Brain microvascular endothelial cell (primary cell): Measurements from ENCODE around the gene NMRAL1.

Experiments used
- DNase-seq: peaks from one replicate; pipeline ENCODE4 v3.0.0-alpha.2; 2020
- H3K27ac ChIP-seq: fragments of 250-450 bp; sonication (Bioruptor Pico); 2 replicates; pipeline ENCODE4 v1.5.1; 2020; ENCODE audit warnings: mild to moderate bottlenecking, moderate library complexity
- H3K27me3 ChIP-seq: fragments of 250-450 bp; sonication (Bioruptor Pico); replicated peaks from 2 replicates; pipeline ENCODE4 v1.5.1; 2020; ENCODE audit warnings: mild to moderate bottlenecking
- H3K36me3 ChIP-seq: fragments of 250-450 bp; sonication (Bioruptor Pico); replicated peaks from 2 replicates; pipeline ENCODE4 v1.5.1; 2020; ENCODE audit warnings: mild to moderate bottlenecking
- H3K4me3 ChIP-seq: 2 replicates; pipeline ENCODE4 v1.5.1; 2011; ENCODE audit warnings: low read depth, mild to moderate bottlenecking, control low read depth, low read length, moderate library complexity
- CTCF ChIP-seq: IDR thresholded peaks from 2 replicates; pipeline ENCODE4 v1.5.1; 2011; ENCODE audit warnings: low read depth, mild to moderate bottlenecking, moderate library complexity, low read length, control low read depth, inconsistent platforms; ENCODE audit errors: missing control alignments
- in situ Hi-C: cut with HindIII; loops from 2 replicates; pipeline ENCODE4 v1.10.0; 2017; ENCODE audit warnings: low sequenced_read_pairs, low pct_ligation_motif_present

The NMRAL1 gene

DNA sequence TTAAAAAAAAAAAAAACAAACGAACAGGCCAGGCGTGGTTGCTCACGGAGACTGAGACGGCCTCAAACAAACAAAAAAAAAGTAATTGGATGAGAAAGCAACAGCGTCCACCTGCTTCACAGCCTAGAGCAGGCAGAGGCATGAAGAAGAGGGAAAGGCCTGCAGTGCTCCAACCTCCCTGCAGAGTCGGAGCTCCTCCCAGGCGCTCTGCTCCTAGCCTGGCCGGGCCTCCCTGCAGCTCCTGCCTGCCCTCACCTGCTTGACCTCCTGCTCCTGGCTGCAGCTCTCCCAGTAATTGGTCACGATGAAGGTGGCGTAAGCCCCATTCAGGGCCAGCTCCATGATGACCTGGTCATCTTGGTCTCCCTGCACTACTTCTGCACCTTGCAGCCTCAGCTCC is 5.5 kb downstream of the NMRAL1 start:
- Histone ChIP-seq H3K36me3 (peaks cover 14% of the 10 kb centered on the region), H3K4me3 (no peak overlapping the region), H3K27ac (no peak overlapping the region), H3K27me3 (no peaks in the 10 kb centered on the region)
- in situ Hi-C loops = no loop called here
- no peak for TF ChIP-seq CTCF
- DNase-seq = no peak

GRCh38 chr16:4467916-4468315 is 6.5 kb downstream of the NMRAL1 start:
- in situ Hi-C loops = no loop called here
- no peaks in the 10 kb centered on the region for H3K27me3 ChIP-seq
- no peak for TF ChIP-seq CTCF
- no peak for DNase-seq
- no peak overlapping the region for H3K4me3 ChIP-seq
- peaks cover 14% of the 10 kb centered on the region for H3K36me3 ChIP-seq
- H3K27ac ChIP-seq = no peak overlapping the region

DNA sequence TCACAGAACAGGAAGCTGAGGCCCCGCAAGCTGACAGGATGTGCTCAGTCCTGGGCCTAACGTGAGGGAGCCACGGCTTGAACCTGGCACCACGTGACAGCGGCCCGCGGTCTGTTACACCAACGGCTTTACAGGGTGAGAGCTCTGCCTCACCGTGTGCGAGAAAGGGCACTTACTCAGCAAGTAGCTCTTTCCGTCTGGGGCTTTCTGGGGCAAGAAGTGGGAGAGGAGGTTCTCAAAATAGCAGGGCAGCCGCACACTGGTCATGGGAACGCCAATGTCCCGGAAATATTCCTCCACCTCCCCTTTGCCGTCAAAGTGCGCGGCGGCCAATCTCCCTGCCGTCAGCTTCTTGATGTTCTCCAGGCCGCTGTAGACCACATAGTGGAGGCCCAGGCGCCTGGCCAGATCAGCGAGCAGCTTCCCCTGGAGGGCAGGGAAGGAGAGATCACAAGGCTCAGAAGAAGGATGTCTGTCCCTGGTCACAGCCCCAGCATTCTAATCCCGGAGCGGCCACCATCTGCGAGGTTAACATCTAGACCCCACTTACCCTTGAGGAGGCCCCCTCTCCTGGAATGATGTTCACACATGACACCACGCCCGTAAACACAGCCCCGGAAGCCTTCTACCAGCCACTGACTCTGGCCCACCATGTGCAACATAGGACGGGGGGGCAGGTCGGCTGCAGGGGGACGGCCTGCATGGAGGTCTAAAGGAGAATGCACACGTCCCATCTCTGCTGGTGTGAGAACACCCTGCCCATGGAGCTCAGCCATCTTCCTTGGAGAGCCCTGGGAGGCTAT is 8.2 kb downstream of the NMRAL1 start:
- Histone ChIP-seq H3K36me3 (peaks cover 17% of the 10 kb centered on the region), H3K4me3 (no peak overlapping the region), H3K27me3 (no peaks in the 10 kb centered on the region), H3K27ac (no peak overlapping the region)
- no peak for TF ChIP-seq CTCF
- no peak for DNase-seq
- in situ Hi-C loops = no loop called here

- Histone ChIP-seq H3K36me3 (peaks cover 17% of the 10 kb centered on the region), H3K27me3 (no peaks in the 10 kb centered on the region), H3K4me3 (no peak overlapping the region), H3K27ac (no peak overlapping the region)
- in situ Hi-C loops = no loop called here
- TF ChIP-seq CTCF = no peak
- no peak for DNase-seq
Observed at GRCh38 chr16:4463522-4464163, 10.8 kb downstream of the NMRAL1 start.

- in situ Hi-C loops = no loop called here
Observed at GRCh38 chr16:4461250-4462085, 13.0 kb downstream of the NMRAL1 start.

More at GRCh38 chr16:4461250-4462085, 13.0 kb downstream of the NMRAL1 start:
- TF ChIP-seq CTCF = no peak
- no peaks in the 10 kb centered on the region for H3K27me3 ChIP-seq
- no peak for DNase-seq
- peaks cover 25% of the 10 kb centered on the region for H3K36me3 ChIP-seq
- no peak overlapping the region for H3K4me3 ChIP-seq
- no peak overlapping the region for H3K27ac ChIP-seq
